AG08396 (cell line): ENCODE measurements around the gene C17orf100.
A peak's percentile ranks its signal among the peaks of the same experiment; 100 is the strongest.

Experiments
- DNase-seq: peaks from one replicate; pipeline ENCODE4 v3.0.0; 2012; ENCODE audit warnings: low spot score, mixed read lengths

C17orf100 gene

GRCh38 chr17:6651354-6651918 lies at the start of gene C17orf100, which contains the start of gene MED31:
TSS of gene C17orf100 (plus strand) at chr17:6651762. CDS start at chr17:6651914, 152 bp downstream.
TSS of gene MED31 (minus strand) at chr17:6651605. CDS start at chr17:6651528, 77 bp downstream.
- peak; percentile 99 for DNase-seq

- no peak for DNase-seq
Measured at GRCh38 chr17:6602141-6602540, 49.4 kb upstream of the C17orf100 start.

- DNase-seq: no peak
Measured at GRCh38 chr17:6603744-6604325, 47.7 kb upstream of the C17orf100 start.

GRCh38 chr17:6605142-6605541 lies 46.4 kb upstream of the C17orf100 start:
- DNase-seq: no peak

GRCh38 chr17:6608321-6608720 lies 43.2 kb upstream of the C17orf100 start:
- DNase-seq: no peak

GRCh38 chr17:6610011-6610410 lies 41.6 kb upstream of the C17orf100 start:
- DNase-seq: no peak

GRCh38 chr17:6611231-6611630 lies 40.3 kb upstream of the C17orf100 start:
- no peak for DNase-seq

- no peak for DNase-seq
Measured at GRCh38 chr17:6623941-6624340, 27.6 kb upstream of the C17orf100 start.

GRCh38 chr17:6626616-6627015 lies 24.9 kb upstream of the C17orf100 start:
- DNase-seq: no peak

- DNase-seq: peak; percentile 16
Measured at GRCh38 chr17:6627019-6627418, 24.5 kb upstream of the C17orf100 start.

- no peak for DNase-seq
Measured at GRCh38 chr17:6630390-6630789, 21.2 kb upstream of the C17orf100 start.

- no peak for DNase-seq
Measured at GRCh38 chr17:6632530-6632929, 19.0 kb upstream of the C17orf100 start.

- no peak for DNase-seq
Measured at GRCh38 chr17:6633263-6633662, 18.3 kb upstream of the C17orf100 start.

- DNase-seq: no peak
Measured at GRCh38 chr17:6636105-6636504, 15.5 kb upstream of the C17orf100 start.

GRCh38 chr17:6636616-6637457 lies 14.7 kb upstream of the C17orf100 start:
- no peak for DNase-seq

- no peak for DNase-seq
Measured at GRCh38 chr17:6637458-6637840, 14.1 kb upstream of the C17orf100 start.

GRCh38 chr17:6638046-6638908 lies 13.3 kb upstream of the C17orf100 start:
- no peak for DNase-seq

GRCh38 chr17:6639014-6639585 lies 12.5 kb upstream of the C17orf100 start:
- no peak for DNase-seq

GRCh38 chr17:6639586-6640535 lies 11.7 kb upstream of the C17orf100 start:
- peak; percentile 67 for DNase-seq

GRCh38 chr17:6640536-6641246 lies 10.9 kb upstream of the C17orf100 start, which contains the start of the genes KIAA0753 and TXNDC17:
TSS of gene KIAA0753 (minus strand) at chr17:6640711. CDS start at chr17:6635103, 5,608 bp downstream.
TSS of gene TXNDC17 (plus strand) at chr17:6641060. CDS start at chr17:6641083, 23 bp downstream.
- peak; percentile 91 for DNase-seq
